DOHH2 (cell line): Measurements from ENCODE around the gene ISG15.

Experiments used
- EZH2phosphoT487 ChIP-seq: fragments of 200-600 bp; sonication (generic); IDR thresholded peaks from 2 replicates; pipeline ENCODE4 v1.6.1; 2017; ENCODE audit warnings: borderline replicate concordance, mild to moderate bottlenecking, antibody characterized with exemption, low read length, moderate library complexity, mixed read lengths
- TF ChIP-seq, protein P1 (sequence below): fragments of 200-600 bp; sonication (generic); IDR thresholded peaks from one replicate; pipeline ENCODE4 v1.5.1; 2014; ENCODE audit warnings: antibody characterized with exemption, mild to moderate bottlenecking, low read depth, low read length; ENCODE audit not compliant: poor library complexity, severe bottlenecking

DNA sequence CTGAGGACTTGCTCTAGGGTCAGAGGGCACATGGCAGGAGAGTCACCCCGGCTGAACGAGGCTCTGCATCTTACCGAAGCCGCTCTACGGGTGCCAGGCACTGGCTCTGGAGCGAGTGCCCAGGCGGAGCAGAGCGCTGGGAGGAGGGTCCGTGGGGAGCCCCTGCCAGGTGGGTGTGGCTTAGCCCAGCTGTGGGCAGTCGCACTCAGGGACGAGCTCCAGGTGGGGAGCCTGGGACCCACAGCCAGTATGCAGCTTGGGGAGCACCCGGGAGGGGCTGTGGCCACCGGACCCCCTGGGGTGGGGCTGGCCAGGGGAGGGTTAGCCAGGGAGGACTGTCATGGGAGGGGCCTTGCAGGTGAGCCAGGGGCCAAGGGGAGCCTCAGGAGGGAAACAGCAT is 10.4 kb downstream of the ISG15 start:
- TF ChIP-seq, protein P1, sequence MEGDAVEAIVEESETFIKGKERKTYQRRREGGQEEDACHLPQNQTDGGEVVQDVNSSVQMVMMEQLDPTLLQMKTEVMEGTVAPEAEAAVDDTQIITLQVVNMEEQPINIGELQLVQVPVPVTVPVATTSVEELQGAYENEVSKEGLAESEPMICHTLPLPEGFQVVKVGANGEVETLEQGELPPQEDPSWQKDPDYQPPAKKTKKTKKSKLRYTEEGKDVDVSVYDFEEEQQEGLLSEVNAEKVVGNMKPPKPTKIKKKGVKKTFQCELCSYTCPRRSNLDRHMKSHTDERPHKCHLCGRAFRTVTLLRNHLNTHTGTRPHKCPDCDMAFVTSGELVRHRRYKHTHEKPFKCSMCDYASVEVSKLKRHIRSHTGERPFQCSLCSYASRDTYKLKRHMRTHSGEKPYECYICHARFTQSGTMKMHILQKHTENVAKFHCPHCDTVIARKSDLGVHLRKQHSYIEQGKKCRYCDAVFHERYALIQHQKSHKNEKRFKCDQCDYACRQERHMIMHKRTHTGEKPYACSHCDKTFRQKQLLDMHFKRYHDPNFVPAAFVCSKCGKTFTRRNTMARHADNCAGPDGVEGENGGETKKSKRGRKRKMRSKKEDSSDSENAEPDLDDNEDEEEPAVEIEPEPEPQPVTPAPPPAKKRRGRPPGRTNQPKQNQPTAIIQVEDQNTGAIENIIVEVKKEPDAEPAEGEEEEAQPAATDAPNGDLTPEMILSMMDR: no peak
- no peak for TF ChIP-seq EZH2phosphoT487
